ENCODE data around the gene CLCN7. TPM values are rescaled to one million over a fixed set of nuclear protein-coding genes. Genes with fewer than 3 reads are reported as not detected.

CLCN7 gene
- total and polyA plus RNA-seq, 2 experiments from 2014 or later: 50.1 to 57.6 TPM

- no peak for DNase-seq (ENCODE audit: low read depth in 1 of 2, low spot score in 1 of 2)
- H3K27me3 ChIP-seq: no peaks in the 10 kb centered on the region
- peaks cover 7% of the 10 kb centered on the region for H3K36me3 ChIP-seq
- no peaks in the 10 kb centered on the region for H3K9me3 ChIP-seq (ENCODE audit: low read depth)
- peaks cover 8% of the 10 kb centered on the region for H3K4me1 ChIP-seq (ENCODE audit: low read depth)
- no peak overlapping the region for H3K4me3 ChIP-seq
- no peak overlapping the region for H3K27ac ChIP-seq
- no peak for TF ChIP-seq CTCF (IDR thresholded peaks at IDR 0.05; ENCODE audit: low read depth, low read length)
Observed at GRCh38 chr16:1495889-1496262, 21.0 kb upstream of the CLCN7 start.

- no peak for TF ChIP-seq CTCF (IDR thresholded peaks at IDR 0.05; ENCODE audit: low read depth, low read length)
- H3K27me3 ChIP-seq: no peaks in the 10 kb centered on the region
- peaks cover 8% of the 10 kb centered on the region for H3K4me1 ChIP-seq (ENCODE audit: low read depth)
- peaks cover 7% of the 10 kb centered on the region for H3K36me3 ChIP-seq
- H3K4me3 ChIP-seq: no peak overlapping the region
- no peak for DNase-seq (ENCODE audit: low read depth in 1 of 2, low spot score in 1 of 2)
- H3K9me3 ChIP-seq (ENCODE audit: low read depth): no peaks in the 10 kb centered on the region
- H3K27ac ChIP-seq: no peak overlapping the region
Observed at GRCh38 chr16:1495211-1495888, 20.5 kb upstream of the CLCN7 start.

GRCh38 chr16:1494711-1495110, 19.9 kb upstream of the CLCN7 start:
- Histone ChIP-seq H3K36me3 (peaks cover 3% of the 10 kb centered on the region), H3K27me3 (no peaks in the 10 kb centered on the region), H3K27ac (no peak overlapping the region), H3K4me3 (no peak overlapping the region), H3K9me3 (ENCODE audit: low read depth) (no peaks in the 10 kb centered on the region), H3K4me1 (ENCODE audit: low read depth) (peaks cover 8% of the 10 kb centered on the region)
- DNase-seq (ENCODE audit: low read depth in 1 of 2, low spot score in 1 of 2): peak in 1 of 2 donors; percentile 14
- TF ChIP-seq CTCF (IDR thresholded peaks at IDR 0.05; ENCODE audit: low read depth, low read length): no peak

GRCh38 chr16:1494129-1494640, 19.4 kb upstream of the CLCN7 start:
- DNase-seq (ENCODE audit: low read depth in 1 of 2, low spot score in 1 of 2): peak; percentile 47 to 88
- no peaks in the 10 kb centered on the region for H3K9me3 ChIP-seq (ENCODE audit: low read depth)
- no peaks in the 10 kb centered on the region for H3K27me3 ChIP-seq
- peaks cover 8% of the 10 kb centered on the region for H3K4me1 ChIP-seq (ENCODE audit: low read depth)
- peaks cover 3% of the 10 kb centered on the region for H3K36me3 ChIP-seq
- peak; percentile 80 for TF ChIP-seq CTCF (IDR thresholded peaks at IDR 0.05; ENCODE audit: low read depth, low read length)
- H3K4me3 ChIP-seq: peak overlapping the region; percentile 76
- H3K27ac ChIP-seq: no peak overlapping the region

GRCh38 chr16:1493746-1494094, 18.9 kb upstream of the CLCN7 start:
- Histone ChIP-seq H3K27me3 (no peaks in the 10 kb centered on the region), H3K27ac (peak overlapping the region; percentile 97), H3K36me3 (peaks cover 3% of the 10 kb centered on the region), H3K4me3 (peak overlapping the region; percentile 76), H3K9me3 (ENCODE audit: low read depth) (no peaks in the 10 kb centered on the region), H3K4me1 (ENCODE audit: low read depth) (peaks cover 8% of the 10 kb centered on the region)
- DNase-seq (ENCODE audit: low read depth in 1 of 2, low spot score in 1 of 2): peak in 1 of 2 donors; percentile 31
- TF ChIP-seq CTCF (IDR thresholded peaks at IDR 0.05; ENCODE audit: low read depth, low read length): no peak
